Dedifferentiated amniotic fluid mesenchymal stem cell (primary cell): ENCODE data around the gene SPRN.
"Not testable (repeated sequence)": the region's sequence is repeated elsewhere in the genome, so short reads cannot be mapped to it uniquely, and the experiment has no call there.

ENCODE experiments used
- DNase-seq: peaks from one replicate; pipeline ENCODE4 v3.0.0-alpha.2; 2016; ENCODE audit errors: extremely low spot score

SPRN gene

DNA sequence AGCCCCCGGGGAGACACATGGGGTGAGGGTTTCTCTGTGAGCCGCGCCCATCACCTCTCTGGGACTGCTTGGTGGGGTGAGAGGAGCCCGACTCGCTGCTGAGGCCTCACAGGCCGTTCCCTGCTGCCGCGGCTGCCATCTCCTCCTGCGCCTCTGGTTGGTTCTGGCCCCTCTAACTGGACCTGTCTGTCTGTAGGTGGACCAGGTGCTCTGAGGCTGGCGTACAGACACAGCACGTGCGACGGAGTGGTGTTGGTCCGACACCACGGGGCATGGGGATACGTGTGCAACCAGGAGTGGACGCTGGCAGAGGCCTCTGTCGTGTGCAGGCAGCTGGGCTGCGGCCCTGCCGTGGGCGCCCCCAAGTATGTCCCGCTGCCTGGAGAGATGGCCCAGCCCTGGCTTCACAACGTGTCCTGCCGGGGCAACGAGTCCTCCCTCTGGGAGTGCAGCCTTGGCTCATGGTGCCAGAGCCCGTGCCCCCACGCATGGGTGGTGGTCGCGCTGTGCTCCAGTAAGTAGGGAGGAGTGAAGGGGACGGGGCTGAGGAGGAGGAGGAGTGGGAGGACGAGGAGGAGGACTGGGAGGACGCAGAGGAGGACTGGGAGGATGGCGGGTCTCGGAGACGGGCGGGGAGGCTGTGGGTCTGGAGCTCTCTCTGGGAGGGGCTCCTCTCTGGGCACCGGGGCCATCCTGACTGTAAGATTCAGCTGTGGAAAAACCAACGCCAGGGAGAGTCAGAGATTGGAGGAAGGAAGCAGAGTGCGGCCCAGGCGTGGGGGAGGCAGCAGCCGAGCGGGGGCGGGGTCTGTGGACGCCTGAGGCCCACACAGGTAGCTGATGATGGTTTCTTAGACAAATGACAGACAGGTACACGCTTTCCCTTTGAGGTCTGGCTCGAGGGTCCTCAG, 31.9 kb upstream of the SPRN start:
- no peak for DNase-seq

DNA sequence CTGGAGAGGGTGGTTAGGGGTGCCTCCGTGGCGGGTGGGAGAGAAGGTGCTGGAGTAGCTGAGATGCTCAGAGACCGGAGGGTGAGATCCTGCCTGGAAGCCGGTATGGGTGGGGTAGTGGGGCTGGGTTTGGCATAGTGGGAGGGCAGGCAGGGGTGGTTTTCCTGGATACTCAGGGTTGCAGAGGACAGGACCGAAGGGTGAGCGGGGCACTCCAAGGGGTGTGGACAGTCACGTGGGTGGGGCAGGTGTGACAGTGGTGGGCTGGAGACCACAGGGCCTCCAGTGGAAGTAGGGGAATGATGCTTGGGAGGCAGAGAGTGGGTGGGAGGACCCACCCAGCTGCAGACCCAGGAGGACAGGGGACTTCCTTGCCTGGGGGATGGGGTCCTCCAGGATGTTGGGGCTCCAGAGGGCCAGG, 31.2 kb upstream of the SPRN start:
- no peak for DNase-seq

DNA sequence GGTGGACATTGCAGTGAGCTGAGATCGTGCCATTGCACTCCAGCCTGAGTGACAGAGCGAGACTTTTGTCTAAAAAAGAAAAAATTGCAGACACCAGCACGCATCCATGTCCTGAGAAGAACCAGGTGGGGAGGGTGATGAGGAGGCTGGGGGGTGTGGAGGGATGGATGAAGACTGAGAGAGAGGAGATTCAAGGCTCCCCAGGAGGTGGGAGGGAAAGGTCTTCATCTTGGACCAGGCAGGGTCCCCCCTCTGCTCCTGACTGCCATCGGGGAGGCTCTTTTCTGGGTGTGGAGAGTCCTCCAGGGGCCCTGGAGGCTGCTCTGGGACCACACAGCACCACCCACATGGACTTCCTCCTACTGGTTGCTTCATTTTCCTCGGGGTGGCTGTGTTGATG, 30.8 kb upstream of the SPRN start:
- no peak for DNase-seq

DNA sequence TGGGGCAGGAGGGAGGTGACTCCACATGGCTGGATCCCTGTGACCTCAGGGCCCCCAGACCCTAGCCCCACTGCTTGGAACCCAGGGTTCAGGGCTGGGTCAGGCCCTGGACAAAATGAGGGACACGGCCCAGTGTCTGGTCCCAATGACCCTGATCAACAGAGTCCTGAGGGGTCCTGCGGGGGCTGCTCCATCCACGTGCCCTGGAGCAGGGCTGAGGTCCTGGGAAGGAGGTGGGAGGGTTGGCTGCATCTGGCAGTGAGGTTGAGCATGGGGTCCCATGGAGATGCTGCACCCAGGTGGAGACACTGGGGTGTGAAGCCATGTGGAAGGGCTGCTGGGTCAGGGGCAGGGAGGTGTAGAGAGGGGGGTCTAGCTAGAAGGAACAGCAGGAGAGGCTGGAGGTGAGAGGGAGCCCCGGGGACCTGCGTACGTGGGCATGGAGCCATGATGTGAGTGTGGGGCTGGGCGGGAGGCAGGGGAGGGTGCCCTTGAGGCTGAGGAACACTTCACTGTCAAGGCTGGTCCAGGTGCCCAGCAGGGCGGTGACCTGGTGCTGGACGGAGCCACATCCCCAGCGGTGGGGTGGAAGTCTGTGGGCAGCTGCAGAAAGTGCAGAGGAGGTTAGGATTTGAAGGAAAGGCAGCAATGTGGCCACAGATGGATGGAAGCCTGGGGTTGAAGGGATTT, 29.9 kb upstream of the SPRN start:
- DNase-seq = no peak

DNA sequence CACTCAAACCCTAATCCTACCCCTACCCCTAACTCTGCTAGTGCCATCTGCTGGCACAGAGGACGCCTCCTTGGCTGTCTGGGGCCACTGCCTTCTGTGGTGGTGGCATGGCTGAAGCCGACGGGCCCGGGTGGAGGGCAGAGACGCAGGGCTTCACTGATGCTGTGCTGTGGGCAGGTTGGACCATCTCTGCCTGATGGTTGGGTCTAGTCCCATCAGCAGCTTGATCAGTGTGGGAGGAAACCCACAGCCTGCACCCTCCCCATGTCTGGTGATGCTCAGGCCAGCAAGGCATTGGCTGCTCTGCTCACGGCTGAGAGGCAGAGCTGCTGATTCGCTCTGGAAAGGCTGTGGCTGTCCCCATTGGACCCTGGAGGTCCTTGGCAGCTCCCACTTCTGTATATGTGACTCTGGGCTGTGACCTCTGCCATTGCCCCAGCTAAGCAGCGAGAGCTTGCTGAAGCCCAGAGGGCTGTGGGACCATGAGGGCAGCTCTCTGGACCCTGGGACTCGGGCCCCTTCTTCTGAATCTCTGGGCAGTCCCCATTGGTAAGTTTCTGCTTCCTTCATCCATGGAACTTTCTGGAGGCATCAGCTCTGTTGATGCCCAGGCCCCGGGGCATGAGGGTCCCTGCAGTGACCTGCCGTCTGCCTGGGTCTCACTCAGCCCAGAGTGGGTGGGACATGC, 29.2 kb upstream of the SPRN start, which contains the start of gene SCART1:
SCART1 (plus strand) TSS at position 430 of the 688 bp plus-strand sequence; CDS start at position 483, 53 bp downstream.
- DNase-seq = no peak

DNA sequence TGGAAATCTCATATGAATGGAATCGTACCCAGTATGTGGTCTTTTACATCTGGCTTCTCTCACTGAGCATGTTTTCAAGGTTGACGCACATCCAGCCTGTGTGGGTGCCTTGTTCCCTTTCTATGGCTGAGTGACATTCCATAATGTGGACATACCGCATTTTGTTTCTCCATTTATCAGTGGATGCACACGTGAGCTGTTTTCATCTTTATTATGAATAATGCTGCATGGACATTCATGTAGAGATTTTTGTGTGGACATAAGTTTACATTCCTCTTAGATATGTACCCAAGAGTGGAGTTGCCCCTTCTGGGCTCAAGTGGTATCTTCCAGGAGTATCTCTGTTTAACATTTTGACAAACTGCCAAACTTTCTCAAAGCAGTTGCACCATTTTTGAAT, 28.0 kb upstream of the SPRN start:
- no peak for DNase-seq

DNA sequence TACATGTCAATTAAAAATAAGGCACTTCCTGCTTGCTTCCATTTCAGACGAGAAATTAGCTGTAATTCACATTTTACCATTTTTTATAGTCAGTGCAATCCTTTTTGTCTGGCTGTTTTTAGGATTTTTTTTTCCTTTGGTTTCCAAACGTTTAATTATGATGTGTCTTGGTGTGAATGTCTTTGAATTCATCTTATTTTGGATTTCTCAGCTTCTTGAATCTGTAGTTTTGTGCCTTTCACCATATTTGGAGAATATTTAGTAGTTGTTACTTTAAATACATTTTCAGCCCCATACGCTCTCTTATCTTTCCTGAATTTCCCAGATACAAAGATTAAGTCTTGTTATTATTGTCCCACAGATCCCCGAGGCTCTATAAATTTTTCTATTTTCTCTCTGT, 26.9 kb upstream of the SPRN start:
- DNase-seq = no peak

DNA sequence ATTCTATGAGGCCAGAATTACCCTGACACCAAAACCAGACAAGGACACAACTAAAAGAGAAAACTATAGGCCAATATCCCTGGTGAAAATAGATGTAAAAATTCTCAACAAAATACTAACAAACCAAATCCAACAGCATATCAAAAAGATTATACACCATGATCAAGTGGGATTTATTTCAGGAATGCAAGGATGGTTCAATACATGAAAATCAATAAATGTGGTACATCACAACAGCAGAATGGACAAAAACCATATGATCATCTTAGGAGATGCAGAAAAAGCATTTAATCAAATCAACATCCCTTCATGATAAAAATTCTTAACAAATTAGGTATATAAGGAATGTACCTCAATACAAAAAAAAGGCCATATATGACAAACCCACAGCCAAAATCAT, 23.7 kb upstream of the SPRN start:
- no peak for DNase-seq

DNA sequence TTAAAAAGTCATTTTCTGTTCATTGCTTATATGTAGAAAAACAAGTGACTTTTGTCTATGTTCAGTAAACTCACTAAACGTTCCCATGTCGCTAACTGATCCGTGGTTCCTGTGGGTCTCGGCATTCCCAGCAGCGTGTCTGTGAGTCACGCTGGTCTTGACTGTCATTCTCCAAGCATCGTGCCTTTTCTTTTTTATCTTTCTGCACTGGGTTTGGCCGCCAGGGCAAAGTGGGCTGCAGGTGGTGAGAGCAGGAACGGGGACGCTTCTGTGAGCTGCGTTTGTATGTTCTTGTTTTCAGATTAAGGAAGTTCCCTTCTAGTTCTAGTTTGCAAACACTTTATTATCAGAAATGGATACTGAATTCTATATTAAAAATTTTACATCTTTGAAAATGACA, 22.6 kb upstream of the SPRN start:
- DNase-seq = no peak

DNA sequence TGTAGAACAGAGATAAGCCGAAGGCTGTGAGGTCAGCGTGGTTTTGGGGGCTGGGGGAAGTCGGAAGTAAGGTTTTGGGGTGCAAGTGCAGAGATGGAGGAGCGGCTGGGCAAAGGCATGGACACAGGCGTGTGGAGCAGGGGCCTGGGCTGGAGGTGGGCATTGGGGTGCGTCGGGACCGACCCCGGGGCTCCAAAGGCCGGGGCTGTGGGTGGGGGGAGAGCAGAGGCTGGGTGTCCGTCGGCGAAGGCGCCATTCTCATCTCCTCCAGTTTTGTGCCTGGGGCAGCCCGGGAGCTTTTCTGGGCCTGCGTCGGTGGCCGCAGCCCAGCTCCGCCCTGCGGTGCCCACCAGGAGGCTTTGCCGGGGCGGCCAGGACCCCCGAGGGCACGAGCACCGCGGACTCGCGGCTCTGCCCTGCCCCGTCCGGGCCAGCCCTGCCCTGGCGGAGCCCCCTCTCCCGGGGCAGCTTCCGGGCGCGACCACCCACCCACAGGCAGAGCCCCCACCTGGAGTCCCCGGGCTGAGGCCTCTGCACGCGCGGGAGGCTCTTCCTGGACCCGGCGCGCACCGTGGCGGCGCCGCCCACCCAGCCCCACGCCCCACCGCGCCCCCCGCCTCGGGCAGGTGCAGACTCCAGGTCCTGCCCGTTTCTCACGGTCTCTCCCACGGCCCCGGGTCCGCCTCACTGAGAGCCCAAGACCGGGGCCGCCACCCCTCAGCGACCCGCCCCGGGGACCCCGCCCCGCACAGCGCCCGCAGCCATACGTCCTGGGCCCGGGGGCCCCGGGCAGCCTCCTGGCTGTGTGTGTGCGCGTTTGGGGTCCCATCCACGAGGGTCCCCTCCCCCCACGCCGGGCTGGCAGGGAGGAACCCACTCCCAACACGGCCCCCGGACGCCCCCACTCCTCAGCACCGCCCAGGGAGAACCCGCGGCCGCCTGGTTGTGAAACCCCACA, 21.6 kb upstream of the SPRN start:
- DNase-seq = no peak

DNA sequence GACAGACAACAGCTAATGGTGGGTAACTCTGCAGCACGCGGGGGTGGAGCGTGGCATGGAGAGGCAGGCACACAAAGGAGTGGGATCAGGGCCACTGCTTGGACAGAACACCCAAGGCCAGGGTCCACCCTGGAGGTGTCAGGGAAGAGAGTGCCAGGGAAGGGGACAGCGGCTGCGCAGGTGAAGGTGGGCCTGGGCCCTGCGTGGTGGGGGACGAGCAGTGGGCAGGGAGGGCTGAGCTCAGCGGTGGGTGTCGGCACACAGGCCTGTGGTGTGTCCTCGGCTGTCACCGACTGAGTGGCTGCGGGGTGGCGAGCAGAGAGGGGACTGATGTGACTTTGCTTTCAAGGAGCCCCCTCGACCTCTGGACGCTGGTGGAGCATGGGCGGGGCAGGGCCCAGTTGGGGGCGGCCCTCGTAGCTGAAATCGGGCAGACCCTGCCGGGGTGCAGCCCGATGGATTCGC, 20.9 kb upstream of the SPRN start:
- no peak for DNase-seq

DNA sequence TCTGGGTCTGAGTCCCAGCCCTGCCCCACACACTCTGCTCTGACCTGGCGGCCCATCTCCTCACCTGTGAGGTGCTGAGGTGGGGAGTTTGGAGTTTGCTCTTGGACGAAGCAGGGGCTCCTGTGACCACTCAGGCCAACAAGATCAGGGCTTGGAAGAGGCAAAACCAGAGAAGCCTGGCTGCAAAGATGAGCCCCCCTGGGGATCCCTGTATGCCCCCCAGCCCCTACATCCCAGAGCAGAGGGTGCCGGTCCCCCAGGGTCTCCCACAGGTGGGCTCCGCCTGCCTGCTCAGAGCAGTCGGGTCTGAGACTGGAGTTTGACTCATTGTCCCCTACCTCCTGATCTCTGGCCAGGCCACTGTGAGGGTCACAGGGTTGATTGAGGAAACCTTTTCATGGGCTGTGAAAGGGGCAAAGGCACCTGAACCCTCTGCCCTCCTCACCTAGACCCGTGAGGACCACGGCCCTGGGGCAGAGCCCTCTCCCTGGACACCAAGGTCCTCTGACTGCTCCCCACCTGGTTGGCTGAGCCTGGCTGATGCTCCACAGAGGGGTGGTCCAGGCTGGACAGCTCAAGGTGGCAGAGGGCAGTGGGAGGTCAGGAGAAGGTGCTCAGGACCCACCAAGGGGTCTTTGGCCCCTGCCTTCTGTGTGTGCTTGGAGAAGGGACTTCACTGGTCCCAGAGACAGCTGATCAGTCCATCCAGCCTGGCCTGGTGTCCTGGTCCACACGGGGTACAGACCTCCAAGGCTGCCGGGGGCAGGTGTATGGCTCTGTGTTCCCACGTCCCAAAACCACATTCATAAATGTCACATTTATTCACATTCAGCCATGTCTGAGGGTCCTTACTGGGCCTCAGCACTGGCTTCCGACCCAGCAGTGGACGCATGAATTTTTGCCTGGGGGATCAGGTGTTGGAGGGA, 20.2 kb upstream of the SPRN start:
- DNase-seq = no peak

DNA sequence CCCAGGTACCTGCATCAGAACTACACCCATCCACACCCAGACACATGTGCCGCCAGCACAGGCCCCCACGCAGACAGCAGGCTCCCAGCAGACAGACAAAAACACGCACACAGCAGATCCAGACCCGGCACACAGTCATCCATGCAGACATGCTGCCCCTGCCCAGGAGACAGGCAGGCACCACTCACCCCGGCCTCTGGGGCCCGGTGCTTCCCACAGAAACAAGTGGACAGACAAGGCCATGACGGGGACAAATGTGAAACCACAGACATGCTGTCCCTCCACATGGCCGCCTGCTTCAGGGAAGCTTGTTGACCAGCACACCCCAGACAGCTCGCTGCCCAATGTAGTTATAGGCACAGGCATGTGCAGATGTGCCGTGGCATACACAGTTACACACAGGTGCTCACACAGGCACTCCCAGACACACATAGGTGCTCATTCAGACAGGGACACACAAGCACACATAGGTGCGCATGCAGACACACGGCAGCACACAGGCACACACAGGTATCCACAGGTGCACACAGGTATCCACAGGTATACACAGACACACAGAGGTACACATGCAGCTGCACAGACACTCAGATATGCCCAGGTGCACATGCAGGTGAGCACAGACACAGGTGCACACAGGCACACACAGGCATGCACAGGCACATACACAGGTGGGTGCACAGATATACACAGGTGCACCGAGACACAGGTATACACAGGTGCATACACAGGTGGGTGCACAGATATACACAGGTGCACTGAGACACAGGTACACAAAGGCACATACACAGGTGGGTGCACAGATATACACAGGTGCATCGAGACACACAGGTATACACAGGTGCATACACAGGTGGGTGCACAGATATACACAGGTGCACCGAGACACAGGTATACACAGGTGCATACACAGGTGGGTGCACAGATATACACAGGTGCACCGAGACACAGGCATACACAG, 18.8 kb upstream of the SPRN start:
- DNase-seq = no peak

DNA sequence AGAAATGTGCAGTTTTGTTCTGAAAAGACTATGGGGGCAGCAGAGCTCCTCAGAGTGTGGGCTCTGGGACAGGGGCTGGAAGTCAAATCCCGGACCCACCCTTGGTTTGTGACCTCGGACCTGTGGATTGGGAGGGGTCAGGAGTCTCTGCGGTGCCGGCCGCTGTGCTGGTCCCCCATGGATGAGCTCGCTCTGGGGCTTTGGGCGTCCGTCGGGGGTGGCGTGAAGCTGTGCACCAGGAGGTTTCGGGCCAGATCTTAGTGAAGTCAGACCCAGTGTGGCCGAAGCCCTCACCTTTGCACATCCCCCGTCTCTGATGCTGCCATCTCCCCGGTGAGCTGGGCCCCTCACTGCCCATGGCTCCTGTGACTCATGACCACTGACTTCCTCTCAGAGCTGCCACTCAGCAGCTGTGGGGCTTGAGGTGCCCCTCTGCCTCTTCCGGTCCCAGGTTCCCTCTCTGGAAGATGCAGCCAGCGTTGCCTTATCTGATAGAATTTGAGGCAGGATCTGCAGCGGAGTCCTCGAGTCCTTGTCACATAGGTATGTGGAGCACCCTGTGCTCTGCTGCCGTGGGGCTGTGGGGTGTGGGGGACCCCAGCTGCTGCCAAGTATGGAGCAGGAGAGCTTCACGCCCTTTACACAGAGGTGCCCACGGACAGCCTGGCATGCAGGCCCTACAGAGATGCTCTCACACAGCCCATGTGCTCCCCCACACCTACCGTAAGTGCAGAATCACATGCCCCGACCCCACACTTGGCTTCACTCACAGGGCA, 18.0 kb upstream of the SPRN start:
- DNase-seq = no peak

DNA sequence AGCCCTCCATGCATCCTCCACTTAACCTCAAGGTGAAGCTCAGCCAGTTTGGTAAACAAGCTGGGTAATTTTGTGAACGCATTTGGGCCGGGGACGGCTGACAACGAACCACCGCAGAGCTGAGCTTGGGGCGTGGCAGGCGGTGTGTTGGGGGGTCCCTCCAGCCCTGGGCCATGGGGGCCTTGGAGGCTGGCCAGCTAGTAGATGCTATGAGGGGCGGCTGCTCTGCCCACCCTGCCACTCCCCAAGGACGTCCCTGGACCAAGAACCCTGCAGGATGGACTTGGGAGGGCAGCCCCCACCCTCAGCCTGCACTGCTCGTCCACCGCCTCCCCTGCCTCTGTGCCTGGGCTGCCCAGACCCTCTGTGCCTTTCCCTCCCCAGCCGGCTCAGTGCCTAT, 17.4 kb upstream of the SPRN start:
- no peak for DNase-seq

DNA sequence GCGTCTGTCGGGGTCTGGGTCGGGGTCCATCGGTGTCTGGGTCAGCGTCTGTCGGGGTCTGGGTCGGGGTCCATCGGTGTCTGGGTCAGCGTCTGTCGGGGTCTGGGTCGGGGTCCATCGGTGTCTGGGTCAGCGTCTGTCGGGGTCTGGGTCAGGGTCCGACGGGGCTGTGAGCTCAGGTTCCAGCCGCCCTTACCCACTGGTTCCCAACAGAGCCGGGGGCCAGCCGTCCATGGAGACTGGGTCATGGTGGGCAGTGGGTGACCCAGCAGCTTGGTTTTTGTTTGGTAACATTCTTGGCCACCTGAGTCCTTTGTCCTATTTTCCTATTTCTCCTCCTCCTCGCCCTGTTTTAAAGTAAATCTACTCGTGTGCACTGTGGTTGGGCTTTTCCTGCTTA, 16.9 kb upstream of the SPRN start:
- not testable (repeated sequence) for DNase-seq

DNA sequence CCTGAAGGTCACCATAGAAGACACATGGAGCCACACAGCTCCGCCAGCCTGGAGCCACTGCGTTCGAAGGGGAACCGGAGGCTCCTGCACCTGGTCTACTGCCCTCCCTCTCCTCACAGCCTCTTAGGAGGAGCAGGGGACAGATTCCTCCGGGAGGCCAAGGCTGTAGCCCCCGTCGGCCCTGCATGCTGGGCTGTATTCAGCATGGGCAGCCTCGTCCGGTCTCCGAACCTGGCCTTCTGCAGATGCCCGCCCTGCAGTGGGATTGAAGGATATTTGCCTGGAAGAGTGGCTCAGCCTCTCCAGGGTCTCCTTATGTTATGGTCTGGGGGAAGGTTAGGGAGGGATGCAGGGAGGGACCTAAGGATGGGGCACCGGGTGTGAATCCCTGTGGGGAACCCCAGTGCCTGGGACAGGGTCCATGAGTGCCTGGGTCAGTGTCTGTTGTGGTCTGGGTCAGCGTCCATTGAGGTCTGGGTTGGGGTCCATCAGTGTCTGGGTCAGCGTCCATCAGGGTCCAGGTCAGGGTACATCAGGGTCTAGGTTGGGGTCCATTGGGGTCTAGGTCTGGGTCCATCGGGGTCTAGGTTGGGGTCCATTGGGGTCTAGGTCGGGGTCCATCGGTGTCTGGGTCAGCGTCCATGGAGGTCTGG, 16.3 kb upstream of the SPRN start:
- DNase-seq = no peak
